VCaP (cell line): ENCODE measurements around the gene CDH2.

Experiments
- H3K27ac ChIP-seq: fragments of 450-650 bp; 2 replicates; pipeline ENCODE4 v1.5.1; 2017
- TF ChIP-seq, protein P1 (sequence below): fragments of 450-650 bp; conservative IDR thresholded peaks from 2 replicates; pipeline ENCODE4 v1.5.1; 2017; ENCODE audit warnings: mild to moderate bottlenecking, moderate library complexity

CDH2 gene

DNA sequence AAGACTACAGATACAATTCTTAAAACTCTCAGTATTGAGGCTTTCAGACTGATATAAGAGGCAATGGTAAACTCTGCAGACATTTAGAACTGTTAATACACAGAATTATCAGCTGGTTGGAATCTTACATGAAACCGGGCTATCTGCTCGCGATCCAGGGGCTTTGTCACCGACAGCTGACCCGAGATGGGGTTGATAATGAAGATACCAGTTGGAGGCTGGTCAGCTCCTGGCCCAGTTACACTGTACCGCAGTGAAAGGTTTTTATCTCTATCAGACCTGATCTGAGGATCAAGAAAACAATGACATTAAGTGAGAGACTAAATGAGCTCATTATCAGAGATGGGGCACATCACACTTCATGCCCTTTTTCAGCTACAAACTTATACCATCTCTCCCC is 167.3 kb downstream of the CDH2 start:
- H3K27ac ChIP-seq: no peak overlapping the region
- TF ChIP-seq, protein P1, sequence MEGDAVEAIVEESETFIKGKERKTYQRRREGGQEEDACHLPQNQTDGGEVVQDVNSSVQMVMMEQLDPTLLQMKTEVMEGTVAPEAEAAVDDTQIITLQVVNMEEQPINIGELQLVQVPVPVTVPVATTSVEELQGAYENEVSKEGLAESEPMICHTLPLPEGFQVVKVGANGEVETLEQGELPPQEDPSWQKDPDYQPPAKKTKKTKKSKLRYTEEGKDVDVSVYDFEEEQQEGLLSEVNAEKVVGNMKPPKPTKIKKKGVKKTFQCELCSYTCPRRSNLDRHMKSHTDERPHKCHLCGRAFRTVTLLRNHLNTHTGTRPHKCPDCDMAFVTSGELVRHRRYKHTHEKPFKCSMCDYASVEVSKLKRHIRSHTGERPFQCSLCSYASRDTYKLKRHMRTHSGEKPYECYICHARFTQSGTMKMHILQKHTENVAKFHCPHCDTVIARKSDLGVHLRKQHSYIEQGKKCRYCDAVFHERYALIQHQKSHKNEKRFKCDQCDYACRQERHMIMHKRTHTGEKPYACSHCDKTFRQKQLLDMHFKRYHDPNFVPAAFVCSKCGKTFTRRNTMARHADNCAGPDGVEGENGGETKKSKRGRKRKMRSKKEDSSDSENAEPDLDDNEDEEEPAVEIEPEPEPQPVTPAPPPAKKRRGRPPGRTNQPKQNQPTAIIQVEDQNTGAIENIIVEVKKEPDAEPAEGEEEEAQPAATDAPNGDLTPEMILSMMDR: no peak

DNA sequence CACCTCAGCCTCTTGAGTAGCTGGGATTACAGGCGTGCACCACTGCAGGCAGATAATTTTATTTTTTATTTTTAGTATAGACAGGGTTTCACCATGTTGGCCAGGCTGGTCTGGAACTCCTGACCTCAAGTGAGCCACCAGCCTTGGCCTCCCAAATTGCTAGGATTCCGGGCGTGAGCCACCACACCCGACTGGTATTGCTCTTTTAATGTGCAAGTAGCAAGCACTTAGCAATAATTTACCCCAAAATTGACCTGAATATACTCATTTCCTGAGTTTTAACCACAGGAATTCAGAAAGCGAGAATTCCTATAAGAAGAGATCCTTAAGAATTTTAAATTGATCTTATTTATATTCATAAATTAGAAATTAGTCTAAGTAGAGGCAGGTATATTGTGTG is 169.1 kb downstream of the CDH2 start:
- TF ChIP-seq, protein P1: no peak
- no peak overlapping the region for H3K27ac ChIP-seq

DNA sequence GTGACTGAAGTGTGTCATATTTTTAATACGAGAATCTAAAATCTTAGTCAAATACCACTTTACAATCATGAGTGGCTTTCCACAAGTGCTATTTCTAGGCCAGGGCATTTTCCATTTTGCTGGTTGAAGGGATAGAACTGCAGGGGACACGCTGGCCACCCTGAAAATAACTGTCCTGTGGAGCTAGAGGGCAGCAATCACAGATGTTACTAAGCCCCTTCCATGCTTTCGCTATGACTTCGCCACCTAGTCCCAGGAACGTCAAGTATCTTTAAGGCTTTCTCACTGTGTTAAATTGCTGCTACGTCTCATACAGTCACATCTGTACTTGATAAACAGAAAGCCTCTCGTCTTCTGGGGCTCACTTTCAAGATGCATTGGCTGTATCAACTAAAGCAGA is 171.8 kb downstream of the CDH2 start:
- TF ChIP-seq, protein P1: no peak
- no peak overlapping the region for H3K27ac ChIP-seq

DNA sequence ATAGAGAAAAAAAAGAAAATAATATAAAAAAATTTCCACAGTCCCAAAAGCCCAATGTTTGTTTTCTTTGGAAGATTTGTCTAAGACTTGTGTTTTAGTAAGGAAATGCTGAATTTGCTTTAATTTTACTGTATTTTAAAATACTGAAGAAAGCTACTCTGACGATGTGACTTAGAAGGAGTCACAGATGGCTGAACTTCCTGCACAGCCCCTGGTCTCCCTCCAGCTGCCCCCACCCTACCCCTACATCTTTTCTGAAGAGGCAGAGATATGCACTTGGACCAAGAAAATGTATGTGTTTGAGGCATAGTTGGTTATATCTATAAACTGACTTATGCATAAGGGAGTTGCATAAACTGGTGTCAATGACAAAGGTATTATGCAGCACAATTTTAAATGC is 172.3 kb downstream of the CDH2 start:
- TF ChIP-seq, protein P1: no peak
- no peak overlapping the region for H3K27ac ChIP-seq

DNA sequence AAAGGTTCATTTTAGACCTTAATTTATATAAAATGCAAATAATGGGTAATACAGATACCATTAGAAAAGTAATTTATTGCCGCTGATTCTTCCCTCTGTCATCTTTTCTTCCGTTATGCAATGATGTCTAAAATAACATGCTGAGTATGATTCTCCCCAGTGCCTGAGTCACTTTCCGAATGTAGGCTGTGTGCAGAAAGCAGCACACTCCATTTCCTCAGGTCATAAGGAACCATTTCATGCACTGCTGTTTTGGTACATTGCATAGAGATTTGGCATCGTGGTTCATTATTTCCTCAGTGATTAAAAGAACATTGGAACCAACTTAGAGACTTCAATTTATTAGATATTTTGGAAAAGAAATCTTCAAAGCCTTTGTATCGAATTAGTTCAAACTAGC is 173.5 kb downstream of the CDH2 start:
- no peak overlapping the region for H3K27ac ChIP-seq
- TF ChIP-seq, protein P1: no peak

DNA sequence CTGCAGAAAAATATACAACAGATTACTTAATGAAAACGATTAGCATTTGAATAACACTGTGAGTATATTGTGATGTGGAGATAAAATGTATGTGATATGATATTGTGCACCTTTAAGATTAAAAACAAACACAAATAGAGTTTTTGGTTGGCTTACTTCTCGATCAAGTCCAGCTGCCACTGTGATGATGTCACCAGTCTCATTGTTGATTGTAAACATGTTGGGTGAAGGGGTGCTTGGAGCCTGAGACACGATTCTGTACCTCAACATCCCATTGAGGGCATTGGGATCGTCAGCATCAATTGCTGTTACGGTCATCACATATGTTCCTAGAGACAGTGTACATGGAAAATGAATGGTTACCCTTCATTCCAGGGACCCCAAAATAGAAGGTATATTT is 174.1 kb downstream of the CDH2 start:
- H3K27ac ChIP-seq: no peak overlapping the region
- TF ChIP-seq, protein P1: no peak

DNA sequence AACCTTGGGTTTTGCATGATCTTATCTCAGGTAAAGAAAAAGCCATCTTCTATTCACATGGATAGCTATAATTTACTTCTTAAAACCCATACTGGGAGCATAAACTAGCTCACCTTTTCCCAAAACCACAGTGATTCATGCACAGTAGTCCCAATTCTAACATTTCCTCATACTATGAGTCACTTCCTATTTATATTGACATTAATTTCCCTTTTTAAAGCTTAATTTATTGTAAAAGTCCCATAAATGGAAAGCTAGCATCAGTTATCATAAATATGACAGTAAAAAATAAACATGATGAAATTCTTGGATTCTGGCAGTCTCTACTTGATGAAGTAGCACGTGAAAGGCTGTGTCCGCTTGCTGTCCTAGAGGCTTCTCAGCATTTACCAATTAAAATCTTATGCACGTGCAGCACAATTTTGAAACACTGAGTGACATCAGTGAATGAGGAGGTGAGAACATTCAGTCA is 180.1 kb downstream of the CDH2 start:
- TF ChIP-seq, protein P1: no peak
- no peak overlapping the region for H3K27ac ChIP-seq
